GM12878 (cell line): ENCODE data around the gene MGLL.

ENCODE experiments used
- CEBPZ ChIP-seq: fragments of 150-350 bp; IDR thresholded peaks from 2 replicates; pipeline ENCODE4 v1.6.1; 2016; ENCODE audit warnings: low read depth, low read length
- CTCF ChIP-seq, 3 experiments: IDR thresholded peaks in 2 of 3; conservative IDR thresholded peaks in 1 of 3; 2 replicates each; pipeline ENCODE4 v1.5.1; 2011; ENCODE audit warnings: low read depth in 3 of 3, low read length in 3 of 3, mild to moderate bottlenecking in 3 of 3, control low read depth in 2 of 3, moderate library complexity in 2 of 3, inconsistent platforms in 1 of 3, mixed read lengths in 1 of 3; ENCODE audit not compliant: control insufficient read depth in 2 of 3, insufficient read depth in 1 of 3; ENCODE audit errors: extremely low read depth in 1 of 3
- KDM1A ChIP-seq: fragments of 200-600 bp; sonication (generic); IDR thresholded peaks from 2 replicates; pipeline ENCODE4 v1.6.1; 2016; ENCODE audit warnings: borderline replicate concordance
- SIN3A ChIP-seq: IDR thresholded peaks from 2 replicates; pipeline ENCODE4 v1.6.1; 2012; ENCODE audit warnings: low read depth, low read length, improper control_type of control experiment
- SP1 ChIP-seq: IDR thresholded peaks from one replicate; pipeline ENCODE4 v1.6.1; 2011; ENCODE audit warnings: low read depth, low read length
- TAF1 ChIP-seq: IDR thresholded peaks from 2 replicates; pipeline ENCODE4 v1.6.1; 2011; ENCODE audit warnings: mild to moderate bottlenecking, low read depth, low read length, borderline replicate concordance

- TF ChIP-seq TAF1 (no peak), CTCF (IDR thresholded peaks at IDR 0.05 in 2 of 3, conservative IDR thresholded peaks at IDR 0.05 in 1 of 3; ENCODE audit: control insufficient read depth in 2 of 3, extremely low read depth in 1 of 3, insufficient read depth in 1 of 3, low read depth in 3 of 3, low read length in 3 of 3) (no peak), CEBPZ (no peak), SP1 (no peak), KDM1A (no peak), SIN3A (no peak)
Measured at GRCh38 chr3:127859730-127860129, 37.4 kb upstream of the MGLL start.
